ENCODE measurements around the gene TNFAIP3. TPM values are rescaled to one million over a fixed set of nuclear protein-coding genes. Genes with fewer than 3 reads are reported as not detected.

Gene TNFAIP3
- total RNA-seq, 1 donor from 2014 or later = 68.9 TPM

- DNase-seq (ENCODE audit: low spot score in 2 of 2, unreplicated experiment in 2 of 2) = no peak
- Mint-ChIP-seq H3K9me3 (no peaks in the 10 kb centered on the region), H3K27me3 (ENCODE audit: low read depth) (peaks cover 1% of the 10 kb centered on the region), H3K27ac (no peak overlapping the region), H3K4me1 (peaks cover 27% of the 10 kb centered on the region), H3K36me3 (no peaks in the 10 kb centered on the region), H3K4me3 (no peak overlapping the region)
- TF ChIP-seq, protein P1, sequence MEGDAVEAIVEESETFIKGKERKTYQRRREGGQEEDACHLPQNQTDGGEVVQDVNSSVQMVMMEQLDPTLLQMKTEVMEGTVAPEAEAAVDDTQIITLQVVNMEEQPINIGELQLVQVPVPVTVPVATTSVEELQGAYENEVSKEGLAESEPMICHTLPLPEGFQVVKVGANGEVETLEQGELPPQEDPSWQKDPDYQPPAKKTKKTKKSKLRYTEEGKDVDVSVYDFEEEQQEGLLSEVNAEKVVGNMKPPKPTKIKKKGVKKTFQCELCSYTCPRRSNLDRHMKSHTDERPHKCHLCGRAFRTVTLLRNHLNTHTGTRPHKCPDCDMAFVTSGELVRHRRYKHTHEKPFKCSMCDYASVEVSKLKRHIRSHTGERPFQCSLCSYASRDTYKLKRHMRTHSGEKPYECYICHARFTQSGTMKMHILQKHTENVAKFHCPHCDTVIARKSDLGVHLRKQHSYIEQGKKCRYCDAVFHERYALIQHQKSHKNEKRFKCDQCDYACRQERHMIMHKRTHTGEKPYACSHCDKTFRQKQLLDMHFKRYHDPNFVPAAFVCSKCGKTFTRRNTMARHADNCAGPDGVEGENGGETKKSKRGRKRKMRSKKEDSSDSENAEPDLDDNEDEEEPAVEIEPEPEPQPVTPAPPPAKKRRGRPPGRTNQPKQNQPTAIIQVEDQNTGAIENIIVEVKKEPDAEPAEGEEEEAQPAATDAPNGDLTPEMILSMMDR (IDR thresholded peaks at IDR 0.05; ENCODE audit: unreplicated experiment) = no peak
Observed at GRCh38 chr6:137900815-137901214, 33.8 kb downstream of the TNFAIP3 start.

DNA sequence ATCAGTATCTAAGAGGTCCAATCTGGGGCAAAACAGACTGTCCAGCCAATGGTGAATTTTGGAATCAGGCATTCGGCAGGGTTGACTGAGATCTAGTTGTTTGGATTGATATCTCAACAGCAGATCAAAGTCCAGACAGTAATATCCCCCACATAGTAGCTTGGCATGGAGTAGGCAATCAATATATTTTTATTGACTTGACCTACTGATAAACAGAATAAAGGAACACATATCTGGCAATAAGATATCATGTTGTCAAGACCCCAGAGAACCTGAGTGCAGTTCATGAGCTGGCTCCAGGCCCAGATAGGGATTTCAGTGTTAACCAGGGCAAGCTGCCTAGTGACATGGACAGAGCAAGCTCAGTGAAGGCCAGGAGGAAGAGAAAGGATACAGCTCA, 34.4 kb downstream of the TNFAIP3 start:
- Mint-ChIP-seq H3K4me3 (no peak overlapping the region), H3K27ac (peak overlapping the region; percentile 36), H3K9me3 (no peaks in the 10 kb centered on the region), H3K27me3 (ENCODE audit: low read depth) (peaks cover 1% of the 10 kb centered on the region), H3K4me1 (peaks cover 27% of the 10 kb centered on the region), H3K36me3 (no peaks in the 10 kb centered on the region)
- TF ChIP-seq, protein P1 (IDR thresholded peaks at IDR 0.05; ENCODE audit: unreplicated experiment) = no peak
- no peak for DNase-seq (ENCODE audit: low spot score in 2 of 2, unreplicated experiment in 2 of 2)

- peaks cover 1% of the 10 kb centered on the region for H3K27me3 Mint-ChIP-seq (ENCODE audit: low read depth)
- no peak overlapping the region for H3K4me3 Mint-ChIP-seq
- DNase-seq (ENCODE audit: low spot score in 2 of 2, unreplicated experiment in 2 of 2) = no peak
- H3K4me1 Mint-ChIP-seq = peaks cover 27% of the 10 kb centered on the region
- no peaks in the 10 kb centered on the region for H3K36me3 Mint-ChIP-seq
- TF ChIP-seq, protein P1 (IDR thresholded peaks at IDR 0.05; ENCODE audit: unreplicated experiment) = no peak
- no peak overlapping the region for H3K27ac Mint-ChIP-seq
- no peaks in the 10 kb centered on the region for H3K9me3 Mint-ChIP-seq
Observed at GRCh38 chr6:137902699-137903098, 35.6 kb downstream of the TNFAIP3 start.

DNA sequence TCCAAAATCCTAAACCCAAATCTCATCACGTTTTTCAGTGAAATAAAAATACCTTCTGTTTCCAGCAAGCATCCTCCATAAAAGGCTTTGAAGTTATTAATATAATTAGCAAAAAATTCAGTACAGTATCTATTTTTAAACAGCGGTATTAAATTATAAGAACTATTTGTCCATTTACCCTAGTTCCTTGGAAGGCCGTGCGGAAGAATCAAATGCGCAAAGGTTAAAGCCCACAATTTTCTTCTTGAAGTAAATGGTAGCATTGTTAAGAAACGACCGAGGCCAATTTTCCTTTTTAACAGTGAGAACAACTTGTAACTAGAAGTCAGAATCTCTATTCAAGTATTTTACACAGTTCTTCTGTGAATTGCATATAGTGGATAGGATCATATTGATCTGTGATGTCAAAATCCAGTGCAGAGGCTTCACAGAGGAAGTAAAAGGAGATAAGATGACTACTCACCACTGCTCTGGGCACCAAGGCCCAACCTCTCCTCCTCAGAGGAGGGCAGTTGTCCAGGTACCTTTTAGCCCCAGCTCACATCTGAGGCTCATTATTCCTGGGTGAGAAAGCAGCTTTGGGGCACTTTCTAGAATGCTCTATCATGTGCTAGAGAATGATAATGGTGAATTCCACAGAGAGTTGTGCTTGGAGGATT, 36.3 kb downstream of the TNFAIP3 start:
- H3K4me3 Mint-ChIP-seq = no peak overlapping the region
- DNase-seq (ENCODE audit: low spot score in 2 of 2, unreplicated experiment in 2 of 2) = no peak
- no peaks in the 10 kb centered on the region for H3K36me3 Mint-ChIP-seq
- TF ChIP-seq, protein P1 (IDR thresholded peaks at IDR 0.05; ENCODE audit: unreplicated experiment) = no peak
- no peak overlapping the region for H3K27ac Mint-ChIP-seq
- H3K27me3 Mint-ChIP-seq (ENCODE audit: low read depth) = peaks cover under 1% of the 10 kb centered on the region
- peaks cover 27% of the 10 kb centered on the region for H3K4me1 Mint-ChIP-seq
- no peaks in the 10 kb centered on the region for H3K9me3 Mint-ChIP-seq

- peaks cover 3% of the 10 kb centered on the region for H3K27me3 Mint-ChIP-seq (ENCODE audit: low read depth)
- H3K27ac Mint-ChIP-seq = no peak overlapping the region
- DNase-seq (ENCODE audit: low spot score in 2 of 2, unreplicated experiment in 2 of 2) = no peak
- no peak overlapping the region for H3K4me3 Mint-ChIP-seq
- H3K4me1 Mint-ChIP-seq = peaks cover 27% of the 10 kb centered on the region
- TF ChIP-seq, protein P1 (IDR thresholded peaks at IDR 0.05; ENCODE audit: unreplicated experiment) = no peak
- no peaks in the 10 kb centered on the region for H3K36me3 Mint-ChIP-seq
- H3K9me3 Mint-ChIP-seq = no peaks in the 10 kb centered on the region
Observed at GRCh38 chr6:137903933-137904821, 37.1 kb downstream of the TNFAIP3 start.

Measured in mesothelial cell of epicardium (in vitro differentiated cells).